CD4-positive, alpha-beta memory T cell (primary cell): ENCODE results near the gene CST9. TPM values are rescaled to one million over a fixed set of nuclear protein-coding genes. Genes with fewer than 3 reads are reported as not detected.

Experiments used
- CTCF ChIA-PET: fragments of 350-600 bp; sonication (Branson Sonifier 250); formaldehyde crosslinking; loops from one replicate; lab custom pipeline; 2021; ENCODE audit warnings: inconsistent platforms; ENCODE audit not compliant: partially characterized antibody; lab: Charles Lee
- POLR2A ChIA-PET: fragments of 350-600 bp; sonication (Branson Sonifier 250); formaldehyde crosslinking; loops from one replicate; lab custom pipeline; 2021; ENCODE audit not compliant: partially characterized antibody; lab: Charles Lee
- DNase-seq, 5 donors: peaks; one replicate each; pipeline versions ENCODE4 v3.0.0 to v3.0.0-alpha.2; 2020 to 2022; ENCODE audit warnings: mixed read lengths in 1 of 5
- H3K27ac ChIP-seq: one replicate; pipeline ENCODE4 v1.7.0; 2013; ENCODE audit warnings: low read depth, low read length
- H3K27me3 ChIP-seq: 2 replicates; pipeline ENCODE4 v1.7.0; 2013; ENCODE audit warnings: mild to moderate bottlenecking, low read length, moderate library complexity; ENCODE audit not compliant: insufficient read depth
- H3K36me3 ChIP-seq: 2 replicates; pipeline ENCODE4 v1.7.0; 2013; ENCODE audit warnings: mild to moderate bottlenecking, low read length, moderate library complexity; ENCODE audit not compliant: insufficient read depth
- H3K4me1 ChIP-seq: 2 replicates; pipeline ENCODE4 v1.7.0; 2013; ENCODE audit warnings: mild to moderate bottlenecking, low read length, moderate library complexity; ENCODE audit not compliant: insufficient read depth
- H3K4me3 ChIP-seq, 2 donors: one replicate each; pipeline ENCODE4 v1.7.0; 2013; ENCODE audit warnings: low read length in 2 of 2, mild to moderate bottlenecking in 1 of 2
- H3K9me3 ChIP-seq, 2 donors: one replicate each; pipeline ENCODE4 v1.7.0; 2013; ENCODE audit warnings: low read length in 2 of 2, control low read depth in 1 of 2; ENCODE audit not compliant: control insufficient read depth in 1 of 2
- H3K27ac Mint-ChIP-seq, 7 donors: one replicate each; pipeline ENCODE4 v1.8.0; 2020 to 2021; ENCODE audit warnings: mixed read lengths in 7 of 7, mild to moderate bottlenecking in 6 of 7, inconsistent platforms in 3 of 7, moderate library complexity in 3 of 7
- H3K27me3 Mint-ChIP-seq, 2 donors: one replicate each; pipeline ENCODE4 v1.8.0; 2020 to 2021; ENCODE audit warnings: mixed read lengths in 2 of 2
- H3K36me3 Mint-ChIP-seq, 2 donors: one replicate each; pipeline ENCODE4 v1.8.0; 2020 to 2021; ENCODE audit warnings: mixed read lengths in 2 of 2, inconsistent platforms in 1 of 2, mild to moderate bottlenecking in 1 of 2
- H3K4me1 Mint-ChIP-seq, 4 donors: one replicate each; pipeline ENCODE4 v1.8.0; 2020 to 2021; ENCODE audit warnings: mixed read lengths in 4 of 4, mild to moderate bottlenecking in 1 of 4
- H3K4me3 Mint-ChIP-seq, 8 donors: one replicate each; pipeline ENCODE4 v1.8.0; 2020 to 2021; ENCODE audit warnings: mixed read lengths in 8 of 8, mild to moderate bottlenecking in 7 of 8, moderate library complexity in 6 of 8, inconsistent platforms in 3 of 8
- H3K9me3 Mint-ChIP-seq, 8 donors: one replicate each; pipeline ENCODE4 v1.8.0; 2020 to 2021; ENCODE audit warnings: mixed read lengths in 8 of 8, mild to moderate bottlenecking in 5 of 8, inconsistent platforms in 3 of 8, moderate library complexity in 1 of 8
- intact Hi-C: fragments of 100-400 bp; cut with micrococcal nuclease; formaldehyde crosslinking; loops from one replicate; pipeline ENCODE4 v1.15.1; 2023
- polyA plus RNA-seq, 2 donors: library from polyadenylated mRNA; unstranded; fragments of 300-500 nt; fragmentation: Illumina TruSeq; gene quantifications; one replicate each; pipeline ENCODE4 v1.2.3, GENCODE V29; 2021
- total RNA-seq, 2 experiments: library from RNA; stranded (reverse); gene quantifications; one replicate each; pipeline ENCODE4 v1.2.3, GENCODE V29; 2021

CST9 gene
- total and polyA plus RNA-seq, 4 experiments from 2014 or later = not detected

DNA sequence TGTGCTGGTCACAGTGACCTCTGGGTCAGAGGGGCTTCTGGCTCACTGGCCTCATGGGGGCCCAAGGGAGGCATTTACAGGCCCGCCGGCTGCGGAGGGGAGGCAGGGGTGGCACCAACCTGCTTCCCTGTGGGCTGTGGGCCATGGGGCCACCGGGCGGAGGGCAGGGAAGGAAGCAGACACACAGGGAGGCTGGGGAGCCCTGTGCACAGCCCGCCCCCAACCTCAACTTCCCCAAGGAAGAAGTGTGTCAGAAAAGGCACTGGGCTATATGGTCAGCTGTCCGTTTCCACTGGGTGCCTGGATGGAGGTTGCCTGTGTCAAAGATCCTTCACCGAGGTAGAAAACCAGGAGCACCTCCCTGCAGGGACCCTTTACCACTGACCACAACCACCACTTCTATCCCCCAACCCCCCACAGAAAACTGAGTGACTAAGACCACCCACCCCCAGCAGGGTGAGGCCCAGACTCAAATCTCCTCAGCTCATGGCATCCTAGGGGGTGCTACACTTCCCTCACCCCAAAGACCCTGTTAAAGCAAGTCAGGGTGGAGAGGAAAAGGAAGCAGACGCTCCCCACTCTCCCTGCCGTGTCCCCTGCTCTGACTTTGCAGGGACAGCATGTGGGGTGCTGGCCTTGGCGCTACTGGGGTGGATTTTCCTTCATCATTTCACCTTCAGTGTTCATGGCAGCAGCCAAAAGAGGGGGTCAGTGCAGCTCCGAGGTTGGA lies 26.4 kb upstream of the CST9 start:
- Histone ChIP-seq H3K4me1 (no peaks in the 10 kb centered on the region), H3K27ac (no peak overlapping the region), H3K9me3 (no peaks in the 10 kb centered on the region), H3K4me3 (no peak overlapping the region), H3K36me3 (no peaks in the 10 kb centered on the region), H3K27me3 (no peaks in the 10 kb centered on the region)
- DNase-seq = no peak
- intact Hi-C loops = no loop called here
- no peaks in the 10 kb centered on the region for H3K9me3 Mint-ChIP-seq
- H3K27ac Mint-ChIP-seq = no peak overlapping the region
- peaks cover 2 to 8% (median 3%) of the 10 kb centered on the region in 4 donors for H3K4me1 Mint-ChIP-seq
- H3K27me3 Mint-ChIP-seq = peaks cover 13 to 15% of the 10 kb centered on the region in 2 donors
- CTCF ChIA-PET = no interaction called here
- POLR2A ChIA-PET = no interaction called here
- no peak overlapping the region for H3K4me3 Mint-ChIP-seq
- H3K36me3 Mint-ChIP-seq = no peaks in the 10 kb centered on the region

DNA sequence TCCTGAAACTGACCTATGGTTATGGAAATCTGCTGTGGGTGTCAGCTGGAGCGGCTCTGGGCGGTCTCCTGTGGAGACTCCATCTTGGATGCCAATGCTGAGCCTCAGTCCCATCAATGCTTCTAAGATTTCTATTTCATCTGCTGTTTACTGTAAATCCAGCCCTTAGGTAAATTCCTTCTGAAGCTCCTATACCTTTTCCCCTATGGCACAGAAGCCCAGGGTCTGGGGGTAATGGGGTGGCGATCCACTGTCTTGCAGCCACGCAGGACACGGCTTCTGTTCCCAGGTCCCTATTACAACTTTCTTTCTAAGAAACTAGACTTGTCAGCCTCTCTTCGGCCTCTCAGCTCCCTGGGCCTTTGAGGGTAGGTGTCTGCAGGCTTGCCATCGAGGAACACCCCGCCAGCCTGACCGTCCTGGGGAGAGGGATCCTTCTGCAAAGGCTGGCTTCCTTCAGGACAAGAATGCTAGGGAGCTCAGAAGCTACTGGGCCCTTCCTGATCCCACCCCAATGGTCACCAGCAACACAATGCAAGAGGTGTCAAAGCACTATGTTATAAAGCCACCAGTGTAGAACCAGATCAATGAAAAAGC lies 25.6 kb upstream of the CST9 start:
- ChIA-PET CTCF (no interaction called here), POLR2A (no interaction called here)
- no peak overlapping the region for H3K27ac ChIP-seq
- H3K4me3 ChIP-seq = no peak overlapping the region
- no peak overlapping the region for H3K27ac Mint-ChIP-seq
- peaks cover 0 to under 1% (median 0%) of the 10 kb centered on the region in 4 donors for H3K4me1 Mint-ChIP-seq
- no peaks in the 10 kb centered on the region for H3K4me1 ChIP-seq
- H3K36me3 ChIP-seq = no peaks in the 10 kb centered on the region
- peaks cover 5 to 9% of the 10 kb centered on the region in 2 donors for H3K27me3 Mint-ChIP-seq
- DNase-seq = no peak
- no peaks in the 10 kb centered on the region for H3K9me3 ChIP-seq
- no peaks in the 10 kb centered on the region for H3K27me3 ChIP-seq
- intact Hi-C loops = no loop called here
- H3K4me3 Mint-ChIP-seq = no peak overlapping the region
- no peaks in the 10 kb centered on the region for H3K36me3 Mint-ChIP-seq
- H3K9me3 Mint-ChIP-seq = no peaks in the 10 kb centered on the region

DNA sequence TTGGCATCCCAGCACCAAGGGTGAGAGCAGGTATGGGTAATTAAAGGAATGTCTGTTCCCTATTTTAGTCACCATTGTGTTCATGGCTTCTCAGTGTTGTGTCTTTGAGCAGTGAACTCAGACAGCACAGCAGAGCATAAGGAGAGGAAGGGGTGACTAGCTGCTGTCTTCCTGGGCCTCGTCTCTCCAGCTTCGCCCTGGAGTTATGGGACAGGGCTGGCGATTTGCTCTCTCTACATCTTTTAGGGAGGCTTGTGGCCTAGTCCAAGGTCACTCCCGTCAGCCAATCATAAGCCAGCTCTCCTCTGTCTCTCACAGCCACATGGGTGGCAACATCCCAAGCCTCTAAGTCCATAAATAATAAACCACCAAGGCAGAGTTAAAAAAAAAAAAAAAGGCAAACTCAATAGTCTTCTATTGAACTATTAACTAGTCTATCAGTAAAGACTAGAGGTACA lies 24.7 kb upstream of the CST9 start:
- Mint-ChIP-seq H3K27ac (no peak overlapping the region), H3K4me3 (no peak overlapping the region), H3K4me1 (no peaks in the 10 kb centered on the region), H3K9me3 (no peaks in the 10 kb centered on the region), H3K36me3 (no peaks in the 10 kb centered on the region), H3K27me3 (peaks cover 3 to 7% of the 10 kb centered on the region in 2 donors)
- Histone ChIP-seq H3K27ac (no peak overlapping the region), H3K27me3 (no peaks in the 10 kb centered on the region), H3K9me3 (no peaks in the 10 kb centered on the region), H3K4me3 (no peak overlapping the region), H3K4me1 (no peaks in the 10 kb centered on the region), H3K36me3 (no peaks in the 10 kb centered on the region)
- ChIA-PET POLR2A (no interaction called here), CTCF (no interaction called here)
- no peak for DNase-seq
- intact Hi-C loops = no loop called here

DNA sequence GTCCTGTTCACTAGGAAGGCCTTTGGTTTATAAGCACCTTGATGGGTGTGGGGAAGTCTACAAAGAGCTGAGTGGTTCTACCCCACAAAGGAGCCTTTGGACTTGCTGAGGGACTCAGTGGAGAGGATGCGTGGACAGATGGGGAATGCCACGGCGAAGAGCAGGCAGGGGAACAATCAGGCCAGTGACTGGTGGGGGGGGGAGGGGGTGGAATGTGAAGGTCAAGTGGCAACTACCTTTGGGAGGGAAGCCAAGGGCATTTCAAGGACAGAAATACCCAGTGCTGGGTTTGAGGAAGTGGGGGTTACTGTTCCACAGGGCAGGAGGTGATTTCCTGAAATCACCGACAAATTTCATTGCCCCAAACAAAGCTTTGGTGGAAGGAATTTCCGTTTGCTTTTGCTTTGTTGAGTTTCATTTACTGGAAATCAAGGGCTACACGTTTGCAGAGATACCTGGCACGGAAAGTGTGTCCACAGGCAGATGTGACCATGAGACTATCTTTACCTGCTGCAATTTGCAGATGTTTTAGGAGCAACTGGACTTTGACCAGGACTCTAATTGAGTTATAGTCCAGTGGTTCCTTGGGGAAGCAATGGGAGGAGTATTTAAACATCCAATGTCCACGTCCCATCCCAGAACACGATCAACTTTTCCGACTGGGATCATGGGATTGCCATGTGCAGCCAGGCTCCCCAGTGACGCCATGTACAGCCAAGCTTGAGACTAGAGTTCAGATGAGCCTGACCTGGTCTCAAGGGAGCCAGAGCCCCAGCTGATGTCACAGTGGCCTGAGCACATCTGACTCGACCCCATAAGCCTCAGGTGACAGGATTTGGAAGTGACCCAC lies 24.1 kb upstream of the CST9 start:
- Mint-ChIP-seq H3K4me1 (no peaks in the 10 kb centered on the region), H3K4me3 (no peak overlapping the region), H3K27me3 (peaks cover 3 to 6% of the 10 kb centered on the region in 2 donors)

DNA sequence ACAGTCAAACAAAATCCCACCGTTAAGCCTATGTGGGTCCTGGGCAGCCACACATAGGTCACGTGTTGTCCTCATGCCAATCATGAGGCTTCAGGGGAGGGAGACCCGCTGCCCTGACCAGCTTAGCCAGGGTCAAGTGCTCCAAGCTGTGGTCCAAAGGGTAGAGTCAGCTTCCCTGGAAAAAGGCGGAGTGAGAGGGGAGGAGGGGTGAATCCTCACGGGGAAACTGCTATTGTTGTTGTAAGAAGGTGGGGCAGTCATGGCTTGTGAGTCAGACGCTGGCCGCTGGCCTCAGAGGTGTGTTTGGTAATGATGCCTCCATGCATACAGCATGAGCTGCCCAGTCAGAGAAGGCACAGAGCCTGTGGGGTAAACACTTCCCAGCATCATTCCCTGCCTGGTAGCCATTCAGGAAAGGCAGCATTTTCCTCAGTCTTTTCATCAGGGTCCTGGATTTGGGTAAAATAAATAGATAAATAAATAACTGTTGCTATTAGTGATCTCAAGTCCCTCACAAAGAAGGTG lies 23.4 kb upstream of the CST9 start:
- Mint-ChIP-seq H3K4me1 (no peaks in the 10 kb centered on the region), H3K4me3 (no peak overlapping the region), H3K36me3 (no peaks in the 10 kb centered on the region), H3K9me3 (no peaks in the 10 kb centered on the region), H3K27ac (peak overlapping the region in 1 of 7 donors; percentile 44), H3K27me3 (peaks cover 3 to 8% of the 10 kb centered on the region in 2 donors)
- H3K9me3 ChIP-seq = no peaks in the 10 kb centered on the region
- ChIA-PET CTCF (no interaction called here), POLR2A (no interaction called here)
- H3K36me3 ChIP-seq = no peaks in the 10 kb centered on the region
- intact Hi-C loops = no loop called here
- H3K27me3 ChIP-seq = no peaks in the 10 kb centered on the region
- no peaks in the 10 kb centered on the region for H3K4me1 ChIP-seq
- H3K27ac ChIP-seq = no peak overlapping the region
- H3K4me3 ChIP-seq = no peak overlapping the region
- no peak for DNase-seq

More for the DNA sequence above, 24.1 kb upstream of the CST9 start:
- Histone ChIP-seq H3K4me3 (no peak overlapping the region), H3K4me1 (no peaks in the 10 kb centered on the region), H3K27ac (no peak overlapping the region), H3K36me3 (no peaks in the 10 kb centered on the region), H3K9me3 (no peaks in the 10 kb centered on the region), H3K27me3 (no peaks in the 10 kb centered on the region)
- Mint-ChIP-seq H3K9me3 (no peaks in the 10 kb centered on the region), H3K36me3 (no peaks in the 10 kb centered on the region), H3K27ac (no peak overlapping the region)
- intact Hi-C loops = no loop called here
- CTCF ChIA-PET = no interaction called here
- POLR2A ChIA-PET = no interaction called here
- no peak for DNase-seq

DNA sequence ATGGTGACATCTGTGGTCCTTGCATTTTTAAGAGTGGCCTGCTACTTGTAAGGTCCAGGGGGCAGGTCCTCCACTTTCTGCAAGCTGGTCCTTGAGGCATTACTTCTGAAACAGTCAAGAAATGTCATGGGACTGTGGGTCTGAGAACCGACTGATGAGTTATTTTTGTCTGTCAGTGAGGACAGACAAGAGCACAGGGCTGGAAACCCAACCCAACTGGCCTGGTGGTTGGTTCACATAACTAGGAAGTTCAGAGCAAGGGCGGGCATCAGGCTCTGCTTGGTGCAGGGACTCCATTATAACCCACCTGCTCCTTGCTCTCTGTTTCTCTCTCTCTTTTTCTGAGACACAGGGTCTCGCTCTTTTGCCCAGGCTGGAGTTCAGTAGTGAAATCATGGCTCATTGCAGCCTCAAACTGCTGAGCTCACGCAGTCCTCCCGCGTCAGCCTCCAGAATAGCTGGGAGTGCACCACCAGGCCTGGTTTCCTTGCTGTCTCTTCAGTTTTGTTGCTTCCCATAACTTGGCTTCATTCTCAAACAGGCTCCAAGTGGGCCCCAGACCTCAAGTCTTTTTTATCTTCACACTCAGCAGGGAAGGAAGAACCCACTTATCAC lies 22.8 kb upstream of the CST9 start:
- Histone ChIP-seq H3K4me1 (no peaks in the 10 kb centered on the region), H3K9me3 (no peaks in the 10 kb centered on the region), H3K36me3 (no peaks in the 10 kb centered on the region), H3K27ac (no peak overlapping the region), H3K27me3 (no peaks in the 10 kb centered on the region), H3K4me3 (no peak overlapping the region)
- ChIA-PET POLR2A (no interaction called here), CTCF (no interaction called here)
- Mint-ChIP-seq H3K4me3 (no peak overlapping the region), H3K27me3 (peaks cover 8% of the 10 kb centered on the region in 2 donors), H3K36me3 (no peaks in the 10 kb centered on the region), H3K9me3 (peaks cover 0 to 2% (median 0%) of the 10 kb centered on the region in 8 donors), H3K4me1 (no peaks in the 10 kb centered on the region), H3K27ac (no peak overlapping the region)
- intact Hi-C loops = no loop called here
- no peak for DNase-seq

DNA sequence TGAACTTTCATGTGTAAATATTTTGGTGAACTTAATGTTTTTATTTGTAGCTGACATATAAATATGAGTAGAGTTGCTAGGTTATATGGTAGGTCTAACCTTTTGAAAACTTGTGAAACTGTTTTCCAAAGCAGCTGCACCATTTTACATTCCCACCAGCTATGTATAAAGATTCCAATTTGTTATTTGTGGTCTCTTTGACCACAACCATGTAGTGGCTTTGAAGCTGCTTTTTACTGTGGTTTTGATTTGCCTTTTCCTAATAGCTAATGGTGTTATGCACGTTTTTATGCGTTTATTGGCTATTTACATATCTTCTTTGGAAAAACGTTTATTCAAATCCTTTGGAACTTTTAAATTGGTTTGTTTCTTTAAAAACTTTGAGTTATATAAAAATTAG lies 21.8 kb upstream of the CST9 start:
- H3K4me3 Mint-ChIP-seq = no peak overlapping the region
- no peaks in the 10 kb centered on the region for H3K4me1 ChIP-seq
- ChIA-PET POLR2A (no interaction called here), CTCF (no interaction called here)
- H3K9me3 ChIP-seq = no peaks in the 10 kb centered on the region
- peaks cover 8% of the 10 kb centered on the region in 2 donors for H3K27me3 Mint-ChIP-seq
- no peaks in the 10 kb centered on the region for H3K27me3 ChIP-seq
- H3K4me3 ChIP-seq = no peak overlapping the region
- no peak overlapping the region for H3K27ac Mint-ChIP-seq
- peaks cover 0 to 2% (median 0%) of the 10 kb centered on the region in 8 donors for H3K9me3 Mint-ChIP-seq
- no peak for DNase-seq
- intact Hi-C loops = no loop called here
- no peak overlapping the region for H3K27ac ChIP-seq
- no peaks in the 10 kb centered on the region for H3K36me3 ChIP-seq
- no peaks in the 10 kb centered on the region for H3K4me1 Mint-ChIP-seq
- no peaks in the 10 kb centered on the region for H3K36me3 Mint-ChIP-seq
